ENCODE measurements around the gene PCK1.

DNA sequence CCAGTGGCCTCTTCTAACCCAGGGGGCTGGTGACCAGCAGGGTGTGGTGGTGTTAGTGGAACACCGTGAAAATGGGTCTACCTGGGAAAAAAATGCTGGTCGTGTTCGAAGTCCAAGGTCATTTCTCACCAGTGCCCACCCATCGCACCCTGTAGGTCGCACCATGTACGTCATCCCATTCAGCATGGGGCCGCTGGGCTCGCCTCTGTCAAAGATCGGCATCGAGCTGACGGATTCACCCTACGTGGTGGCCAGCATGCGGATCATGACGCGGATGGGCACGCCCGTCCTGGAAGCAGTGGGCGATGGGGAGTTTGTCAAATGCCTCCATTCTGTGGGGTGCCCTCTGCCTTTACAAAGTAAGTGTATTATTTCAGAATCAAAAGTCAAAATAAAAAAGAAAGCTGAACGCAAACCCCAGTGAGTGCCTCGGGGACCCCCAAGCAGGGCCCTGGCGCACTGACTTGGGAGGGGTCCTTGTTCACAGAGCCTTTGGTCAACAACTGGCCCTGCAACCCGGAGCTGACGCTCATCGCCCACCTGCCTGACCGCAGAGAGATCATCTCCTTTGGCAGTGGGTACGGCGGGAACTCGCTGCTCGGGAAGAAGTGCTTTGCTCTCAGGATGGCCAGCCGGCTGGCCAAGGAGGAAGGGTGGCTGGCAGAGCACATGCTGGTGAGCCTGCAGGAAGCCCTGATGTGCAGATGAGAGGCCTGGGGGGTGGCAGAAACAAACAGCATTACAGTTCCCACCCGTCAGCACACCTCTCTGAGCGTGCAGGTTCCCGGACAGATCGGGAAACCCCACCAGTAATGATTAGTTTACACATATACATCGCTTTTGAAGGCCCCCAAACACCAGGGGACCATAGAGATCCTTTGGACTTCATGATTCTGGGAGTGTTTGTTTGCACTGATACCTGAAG, 1.9 kb downstream of the PCK1 start:
- no peak for TF ChIP-seq POLR2AphosphoS5 (IDR thresholded peaks at IDR 0.05; ENCODE audit: low read depth, low read length)
- TF ChIP-seq, protein P1, sequence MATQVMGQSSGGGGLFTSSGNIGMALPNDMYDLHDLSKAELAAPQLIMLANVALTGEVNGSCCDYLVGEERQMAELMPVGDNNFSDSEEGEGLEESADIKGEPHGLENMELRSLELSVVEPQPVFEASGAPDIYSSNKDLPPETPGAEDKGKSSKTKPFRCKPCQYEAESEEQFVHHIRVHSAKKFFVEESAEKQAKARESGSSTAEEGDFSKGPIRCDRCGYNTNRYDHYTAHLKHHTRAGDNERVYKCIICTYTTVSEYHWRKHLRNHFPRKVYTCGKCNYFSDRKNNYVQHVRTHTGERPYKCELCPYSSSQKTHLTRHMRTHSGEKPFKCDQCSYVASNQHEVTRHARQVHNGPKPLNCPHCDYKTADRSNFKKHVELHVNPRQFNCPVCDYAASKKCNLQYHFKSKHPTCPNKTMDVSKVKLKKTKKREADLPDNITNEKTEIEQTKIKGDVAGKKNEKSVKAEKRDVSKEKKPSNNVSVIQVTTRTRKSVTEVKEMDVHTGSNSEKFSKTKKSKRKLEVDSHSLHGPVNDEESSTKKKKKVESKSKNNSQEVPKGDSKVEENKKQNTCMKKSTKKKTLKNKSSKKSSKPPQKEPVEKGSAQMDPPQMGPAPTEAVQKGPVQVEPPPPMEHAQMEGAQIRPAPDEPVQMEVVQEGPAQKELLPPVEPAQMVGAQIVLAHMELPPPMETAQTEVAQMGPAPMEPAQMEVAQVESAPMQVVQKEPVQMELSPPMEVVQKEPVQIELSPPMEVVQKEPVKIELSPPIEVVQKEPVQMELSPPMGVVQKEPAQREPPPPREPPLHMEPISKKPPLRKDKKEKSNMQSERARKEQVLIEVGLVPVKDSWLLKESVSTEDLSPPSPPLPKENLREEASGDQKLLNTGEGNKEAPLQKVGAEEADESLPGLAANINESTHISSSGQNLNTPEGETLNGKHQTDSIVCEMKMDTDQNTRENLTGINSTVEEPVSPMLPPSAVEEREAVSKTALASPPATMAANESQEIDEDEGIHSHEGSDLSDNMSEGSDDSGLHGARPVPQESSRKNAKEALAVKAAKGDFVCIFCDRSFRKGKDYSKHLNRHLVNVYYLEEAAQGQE (IDR thresholded peaks at IDR 0.05; ENCODE audit: insufficient read depth in 1 of 2, low read depth in 2 of 2, low read length in 2 of 2), result no peak
- TF ChIP-seq SIN3A (IDR thresholded peaks at IDR 0.05; ENCODE audit: borderline replicate concordance, insufficient read depth, low read length), result no peak
- TF ChIP-seq TAF1 (IDR thresholded peaks at IDR 0.05; ENCODE audit: borderline replicate concordance, insufficient read depth, low read length), result no peak
- TF ChIP-seq FOXP2 (optimal IDR thresholded peaks at IDR 0.05; ENCODE audit: borderline replicate concordance, extremely low read depth, extremely low read length, insufficient read depth), result no peak
